Measurements from ENCODE around the gene METTL27.
"Not testable (repeated sequence)": the region's sequence is repeated elsewhere in the genome, so short reads cannot be mapped to it uniquely, and the experiment has no call there.

METTL27 gene

GRCh38 chr7:73869011-73869798, 26.9 kb upstream of the METTL27 start:
- ATAC-seq, result no peak

- no peak for ATAC-seq
Observed at GRCh38 chr7:73866446-73866767, 24.1 kb upstream of the METTL27 start.

- ATAC-seq, result no peak
Observed at GRCh38 chr7:73865738-73866445, 23.6 kb upstream of the METTL27 start.

GRCh38 chr7:73864981-73865711, 22.8 kb upstream of the METTL27 start:
- no peak for ATAC-seq

DNA sequence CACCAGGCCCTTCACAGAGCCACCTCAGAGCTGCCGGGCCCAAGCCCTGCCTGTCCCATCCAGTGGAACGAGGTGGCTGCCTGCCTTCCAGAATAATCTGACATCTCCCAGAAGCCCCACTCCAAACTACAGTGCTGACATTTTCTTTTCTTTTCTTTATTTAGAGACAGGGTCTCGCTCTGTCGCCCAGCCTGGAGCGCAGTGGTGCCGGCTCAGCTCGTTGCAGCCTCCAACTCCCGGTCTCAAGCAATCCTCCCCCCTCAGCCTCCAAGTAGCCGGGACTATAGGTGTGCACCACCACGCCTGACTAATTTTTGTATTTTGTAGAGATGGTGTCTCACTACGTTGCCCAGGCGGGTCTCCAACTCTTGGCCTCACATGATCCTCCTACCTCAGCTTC, 19.0 kb upstream of the METTL27 start:
- ATAC-seq, result no peak

- ATAC-seq, result no peak
Observed at GRCh38 chr7:73860859-73861258, 18.5 kb upstream of the METTL27 start, which contains the start of gene TMEM270. TSS of gene TMEM270 (plus strand) at chr7:73861159. CDS start at chr7:73861195, 36 bp downstream.

- ATAC-seq, result no peak
Observed at GRCh38 chr7:73858807-73859206, 16.5 kb upstream of the METTL27 start.

- ATAC-seq, result no peak
Observed at GRCh38 chr7:73856941-73857340, 14.6 kb upstream of the METTL27 start.

- ATAC-seq, result no peak
Observed at GRCh38 chr7:73852500-73852899, 10.2 kb upstream of the METTL27 start.

GRCh38 chr7:73851410-73852338, 9.4 kb upstream of the METTL27 start:
- ATAC-seq, result peak; percentile 98

DNA sequence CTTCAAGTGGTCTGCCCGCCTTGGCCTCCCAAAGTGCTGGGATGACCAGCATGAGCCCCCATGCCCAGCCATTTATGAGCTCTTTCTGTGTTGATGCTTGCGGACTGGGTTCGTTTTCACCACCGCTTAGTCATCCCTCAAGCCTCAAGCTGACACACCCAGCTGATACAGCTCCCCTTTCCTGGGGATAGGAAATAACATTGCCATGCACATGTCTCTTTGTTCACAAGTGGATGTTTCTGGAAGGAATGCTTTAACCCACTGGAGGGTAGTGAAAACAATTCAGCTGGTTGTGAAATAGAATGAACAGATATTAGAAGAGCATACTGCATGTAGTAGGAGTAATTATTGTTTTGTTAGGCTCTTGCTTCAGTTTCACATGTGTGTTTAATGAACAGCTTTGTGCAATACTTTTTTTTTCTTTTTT, 8.5 kb upstream of the METTL27 start:
- ATAC-seq, result no peak

GRCh38 chr7:73847941-73848723, 5.8 kb upstream of the METTL27 start:
- ATAC-seq, result no peak

- not testable (repeated sequence) for ATAC-seq
Observed at GRCh38 chr7:73845701-73846195, 3.4 kb upstream of the METTL27 start.

DNA sequence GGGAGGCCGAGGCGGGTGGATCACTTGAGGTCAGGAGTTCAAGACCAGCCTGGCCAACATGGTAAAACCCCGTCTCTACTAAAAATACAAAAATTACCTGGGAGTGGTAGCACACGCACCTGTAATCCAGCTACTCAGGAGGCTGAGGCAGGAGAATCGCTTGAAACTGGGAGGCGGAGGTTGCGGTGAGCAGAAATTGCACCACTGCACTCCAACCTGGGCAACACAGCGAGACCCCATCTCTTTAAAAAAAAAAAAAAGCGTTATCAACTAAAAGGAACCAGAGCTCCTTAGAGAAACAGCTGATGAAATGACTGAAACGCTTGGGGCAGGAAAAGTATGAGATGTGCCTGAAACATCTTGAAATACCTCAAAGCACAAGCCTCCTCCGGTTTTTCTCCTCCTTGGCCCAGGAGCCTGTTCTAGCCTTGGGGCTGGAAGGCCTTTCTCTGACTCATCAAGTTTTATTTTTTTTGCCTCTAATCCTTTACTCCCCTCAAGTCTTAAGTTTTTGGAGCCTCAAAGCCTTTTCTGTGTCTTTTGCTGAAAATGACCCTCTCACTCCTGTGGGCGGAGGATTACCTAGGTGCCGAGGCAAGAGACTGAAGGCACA, 2.6 kb upstream of the METTL27 start:
- ATAC-seq, result no peak

DNA sequence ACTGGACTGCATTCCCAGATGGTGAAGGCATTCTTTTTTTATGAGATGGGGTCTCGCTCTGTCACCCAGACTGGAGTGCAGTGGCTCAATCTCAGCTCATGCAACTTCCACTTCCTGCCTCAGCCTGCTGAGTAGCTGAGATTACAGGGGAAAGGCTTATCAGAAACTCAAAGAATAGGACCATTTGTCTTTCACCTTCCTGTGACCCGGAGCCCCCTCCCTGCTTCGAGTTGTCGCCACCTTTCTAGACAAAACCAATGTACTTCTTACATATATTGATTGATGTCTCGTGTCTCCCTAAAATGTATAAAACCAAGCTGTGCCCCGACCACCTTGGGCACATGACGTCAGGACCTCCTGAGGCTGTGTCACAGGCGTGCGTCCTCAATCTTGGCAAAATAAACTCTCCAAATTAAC, 1.8 kb upstream of the METTL27 start:
- no peak for ATAC-seq

DNA sequence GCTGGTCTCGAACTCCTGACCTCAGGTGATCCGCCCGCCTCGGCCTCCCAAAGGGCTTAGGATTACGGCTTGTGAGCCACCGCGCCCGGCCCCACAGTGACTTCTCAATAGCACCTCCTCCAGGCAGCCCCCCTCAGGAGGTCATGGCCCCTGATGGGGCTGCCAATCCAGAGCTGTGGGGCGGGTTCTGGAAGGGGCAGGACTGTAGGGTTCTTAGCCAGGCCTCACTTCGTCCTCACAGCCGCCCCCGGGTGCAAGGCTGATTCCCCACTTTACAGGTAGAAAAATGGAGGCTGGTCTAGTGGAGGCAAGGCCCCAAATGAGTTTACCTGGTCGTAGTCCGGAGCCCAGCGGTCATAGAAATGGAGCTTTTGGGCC, 638 bp downstream of the METTL27 start:
- no peak for ATAC-seq

DNA sequence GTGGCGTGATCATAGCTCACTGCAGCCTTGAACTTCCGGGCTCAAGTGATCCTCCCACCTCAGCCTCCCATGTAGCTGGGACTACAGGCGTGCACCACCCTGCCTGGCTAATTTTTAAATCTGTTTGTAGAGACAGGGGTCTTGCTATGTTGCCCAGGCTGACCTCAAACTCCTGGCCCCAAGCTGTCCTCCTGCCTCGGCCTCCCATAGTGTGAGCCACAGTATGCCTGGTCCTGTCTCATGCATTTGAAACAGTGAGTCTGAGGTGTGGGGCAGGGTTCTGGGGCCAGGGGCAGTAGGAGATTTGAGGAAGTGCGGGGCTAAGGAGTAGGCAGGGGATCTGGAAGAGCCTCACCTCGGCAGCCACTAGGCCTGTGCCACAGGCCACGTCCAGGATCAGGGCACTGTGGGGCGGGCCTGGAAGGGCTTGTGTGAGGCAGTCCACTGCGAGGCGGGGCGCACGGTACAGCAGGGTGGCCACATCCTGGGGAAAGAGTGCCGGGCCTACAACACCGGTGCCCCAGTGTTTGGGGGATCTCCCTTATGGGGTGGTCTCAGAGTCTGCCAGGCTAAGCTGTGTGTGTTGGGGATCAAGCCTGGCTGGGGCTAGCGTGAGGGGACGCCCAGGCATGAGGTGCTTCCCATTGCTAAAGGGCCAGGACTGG, 1.5 kb downstream of the METTL27 start:
- ATAC-seq, result no peak

GRCh38 chr7:73839743-73840714, 2.3 kb downstream of the METTL27 start:
- ATAC-seq, result no peak

DNA sequence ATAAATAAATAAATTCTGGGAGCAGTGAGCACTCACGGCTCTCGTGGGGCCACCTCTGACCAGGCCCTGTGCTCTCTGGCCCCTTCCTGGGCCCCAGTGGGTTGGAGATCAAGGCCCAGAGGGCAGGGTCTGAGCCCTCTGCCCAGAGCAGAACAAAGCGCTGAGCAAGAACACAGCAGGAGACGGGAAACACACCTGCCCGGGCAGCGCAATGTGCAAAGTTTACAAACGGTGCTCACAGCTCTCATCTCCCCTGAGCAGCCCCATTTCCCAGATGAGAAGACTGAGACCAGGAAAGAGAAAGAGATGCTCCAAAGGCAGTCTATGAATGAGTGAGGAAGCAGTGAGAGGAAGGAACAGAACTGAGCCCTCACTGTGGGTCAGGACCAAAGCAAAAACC, 3.0 kb downstream of the METTL27 start:
- ATAC-seq, result no peak
